ENCODE data around the gene SFTPD. TPM values are rescaled to one million over a fixed set of nuclear protein-coding genes. Genes with fewer than 3 reads are reported as not detected.
A peak's percentile ranks its signal among the peaks of the same experiment; 100 is the strongest.

The SFTPD gene
- total and polyA plus RNA-seq, 12 donors, result 0.22 to 2.2 (median 0.79) TPM; not detected in 1

DNA sequence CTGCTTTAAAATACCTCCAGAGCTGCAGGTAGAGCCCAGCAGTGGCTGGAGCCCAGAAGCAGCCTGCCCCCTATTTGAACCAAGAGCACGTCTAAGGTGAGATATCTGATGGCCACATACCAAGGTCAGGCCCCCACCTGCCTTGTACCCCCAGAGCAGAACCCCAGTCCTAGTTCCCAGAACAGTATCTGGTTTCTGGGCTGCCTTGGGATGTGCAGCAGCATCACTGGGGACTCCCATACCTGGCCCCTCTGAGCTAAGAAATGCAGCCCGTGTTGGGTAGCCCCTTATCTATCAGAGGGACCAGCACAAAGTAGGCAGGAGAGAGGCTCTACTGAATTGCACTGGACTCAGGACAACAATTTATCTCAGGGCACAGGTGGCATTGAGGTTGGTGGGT, 8.9 kb downstream of the SFTPD start:
- TF ChIP-seq, protein P1, sequence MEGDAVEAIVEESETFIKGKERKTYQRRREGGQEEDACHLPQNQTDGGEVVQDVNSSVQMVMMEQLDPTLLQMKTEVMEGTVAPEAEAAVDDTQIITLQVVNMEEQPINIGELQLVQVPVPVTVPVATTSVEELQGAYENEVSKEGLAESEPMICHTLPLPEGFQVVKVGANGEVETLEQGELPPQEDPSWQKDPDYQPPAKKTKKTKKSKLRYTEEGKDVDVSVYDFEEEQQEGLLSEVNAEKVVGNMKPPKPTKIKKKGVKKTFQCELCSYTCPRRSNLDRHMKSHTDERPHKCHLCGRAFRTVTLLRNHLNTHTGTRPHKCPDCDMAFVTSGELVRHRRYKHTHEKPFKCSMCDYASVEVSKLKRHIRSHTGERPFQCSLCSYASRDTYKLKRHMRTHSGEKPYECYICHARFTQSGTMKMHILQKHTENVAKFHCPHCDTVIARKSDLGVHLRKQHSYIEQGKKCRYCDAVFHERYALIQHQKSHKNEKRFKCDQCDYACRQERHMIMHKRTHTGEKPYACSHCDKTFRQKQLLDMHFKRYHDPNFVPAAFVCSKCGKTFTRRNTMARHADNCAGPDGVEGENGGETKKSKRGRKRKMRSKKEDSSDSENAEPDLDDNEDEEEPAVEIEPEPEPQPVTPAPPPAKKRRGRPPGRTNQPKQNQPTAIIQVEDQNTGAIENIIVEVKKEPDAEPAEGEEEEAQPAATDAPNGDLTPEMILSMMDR (IDR thresholded peaks at IDR 0.05), result no peak
- Histone ChIP-seq H3K4me3 (no peak overlapping the region), H3K36me3 (peaks cover 0 to 15% (median 0%) of the 10 kb centered on the region in 9 donors), H3K9me3 (no peaks in the 10 kb centered on the region), H3K27me3 (no peaks in the 10 kb centered on the region), H3K27ac (peak overlapping the region in 1 of 10 donors; percentile 80), H3K4me1 (peaks cover 0 to 31% (median 0%) of the 10 kb centered on the region in 9 donors)
- no peak for DNase-seq
- intact Hi-C loops (cut with DNase I), result loop anchor here in 4 of 10 donors (10.0 kb wide), 2 partner anchors 105 to 375 kb away; partner anchors contain the start of gene SFTPA2 (in 4 of the 4)
- no peak for ATAC-seq
- WGBS, 2 donors, result 90 to 96% methylated on average over 2 of the region's 2 CpGs

DNA sequence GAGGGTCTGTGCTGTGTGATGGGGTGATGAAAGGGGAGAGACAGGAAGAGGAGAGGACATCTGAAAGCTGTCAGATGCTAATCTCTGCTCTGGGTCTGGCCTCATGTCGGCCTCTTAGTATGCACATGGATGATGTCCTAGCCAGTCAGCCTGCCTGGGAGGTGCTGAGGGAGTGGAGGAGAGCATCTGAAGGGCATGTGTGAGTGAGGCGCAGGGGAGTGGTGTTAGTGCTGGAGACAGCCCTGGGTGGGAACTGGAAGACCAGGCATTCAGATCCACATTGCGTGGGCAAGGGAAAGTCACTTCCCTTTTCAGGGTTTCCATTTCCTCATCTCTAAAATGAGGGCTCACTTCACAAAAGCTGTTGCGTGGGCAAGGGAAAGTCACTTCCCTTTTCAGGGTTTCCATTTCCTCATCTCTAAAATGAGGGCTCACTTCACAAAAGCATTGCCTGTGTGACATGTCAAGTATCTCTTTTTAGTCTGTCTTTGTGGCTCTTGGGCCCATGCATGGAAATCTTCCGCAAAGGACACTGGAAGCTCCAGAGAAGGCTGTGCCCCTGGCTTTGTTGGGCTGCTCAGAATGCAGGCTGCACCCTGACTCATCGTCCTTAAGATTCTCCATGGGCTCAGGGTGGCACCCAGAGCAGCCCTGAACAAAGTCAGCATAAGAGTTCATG, 10.0 kb downstream of the SFTPD start:
- Histone ChIP-seq H3K27me3 (no peaks in the 10 kb centered on the region), H3K27ac (peak overlapping the region in 1 of 10 donors; percentile 80), H3K36me3 (peaks cover 0 to 15% (median 0%) of the 10 kb centered on the region in 9 donors), H3K4me3 (no peak overlapping the region), H3K9me3 (no peaks in the 10 kb centered on the region), H3K4me1 (peaks cover 0 to 31% (median 0%) of the 10 kb centered on the region in 9 donors)
- TF ChIP-seq, protein P1 (IDR thresholded peaks at IDR 0.05), result no peak
- DNase-seq (peak in 1 of 2 donors; percentile 54), ATAC-seq (peak in 7 of 8 donors; percentile 66 to 87 (median 75))
- intact Hi-C loops (cut with DNase I), result loop anchor here in 4 of 10 donors (10.0 kb wide), 2 partner anchors 106 to 374 kb away; partner anchors contain the start of gene SFTPA2 (in 4 of the 4)
- WGBS, 2 donors, result 59 to 64% methylated on average over 6 of the region's 6 CpGs

DNA sequence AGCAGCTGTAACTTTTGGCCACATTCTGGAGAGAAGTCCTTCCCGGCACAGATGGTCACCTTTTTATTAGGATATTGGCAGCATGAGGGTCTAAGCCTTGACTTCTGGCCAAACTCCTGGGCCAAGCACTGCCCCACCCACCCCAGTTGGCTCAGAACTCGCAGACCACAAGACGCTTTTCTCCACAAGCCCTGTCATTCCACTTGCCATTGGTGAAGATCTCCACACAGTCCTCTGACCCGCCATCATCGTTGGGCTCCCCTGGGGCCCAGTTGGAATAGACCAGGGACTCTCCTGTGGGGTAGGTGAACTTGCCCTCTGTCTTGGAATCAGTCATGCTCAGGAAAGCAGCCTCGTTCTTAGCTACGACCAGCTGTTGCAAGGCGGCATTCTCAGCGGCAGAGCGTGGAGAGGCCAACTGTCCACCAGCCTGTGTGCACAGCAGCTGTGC, 11.2 kb downstream of the SFTPD start:
- Histone ChIP-seq H3K27ac (peak overlapping the region in 1 of 10 donors; percentile 80), H3K4me3 (no peak overlapping the region), H3K36me3 (peaks cover 0 to 20% (median 0%) of the 10 kb centered on the region in 9 donors), H3K9me3 (no peaks in the 10 kb centered on the region), H3K4me1 (peaks cover 0 to 31% (median 0%) of the 10 kb centered on the region in 9 donors), H3K27me3 (no peaks in the 10 kb centered on the region)
- WGBS, 2 donors, result 91 to 94% methylated on average over 10 of the region's 10 CpGs
- TF ChIP-seq, protein P1 (IDR thresholded peaks at IDR 0.05), result no peak
- ATAC-seq (no peak), DNase-seq (no peak)
- intact Hi-C loops (cut with DNase I), result loop anchor here in 4 of 10 donors (10.0 kb wide), 2 partner anchors 107 to 373 kb away; partner anchors contain the start of gene SFTPA2 (in 4 of the 4)

DNA sequence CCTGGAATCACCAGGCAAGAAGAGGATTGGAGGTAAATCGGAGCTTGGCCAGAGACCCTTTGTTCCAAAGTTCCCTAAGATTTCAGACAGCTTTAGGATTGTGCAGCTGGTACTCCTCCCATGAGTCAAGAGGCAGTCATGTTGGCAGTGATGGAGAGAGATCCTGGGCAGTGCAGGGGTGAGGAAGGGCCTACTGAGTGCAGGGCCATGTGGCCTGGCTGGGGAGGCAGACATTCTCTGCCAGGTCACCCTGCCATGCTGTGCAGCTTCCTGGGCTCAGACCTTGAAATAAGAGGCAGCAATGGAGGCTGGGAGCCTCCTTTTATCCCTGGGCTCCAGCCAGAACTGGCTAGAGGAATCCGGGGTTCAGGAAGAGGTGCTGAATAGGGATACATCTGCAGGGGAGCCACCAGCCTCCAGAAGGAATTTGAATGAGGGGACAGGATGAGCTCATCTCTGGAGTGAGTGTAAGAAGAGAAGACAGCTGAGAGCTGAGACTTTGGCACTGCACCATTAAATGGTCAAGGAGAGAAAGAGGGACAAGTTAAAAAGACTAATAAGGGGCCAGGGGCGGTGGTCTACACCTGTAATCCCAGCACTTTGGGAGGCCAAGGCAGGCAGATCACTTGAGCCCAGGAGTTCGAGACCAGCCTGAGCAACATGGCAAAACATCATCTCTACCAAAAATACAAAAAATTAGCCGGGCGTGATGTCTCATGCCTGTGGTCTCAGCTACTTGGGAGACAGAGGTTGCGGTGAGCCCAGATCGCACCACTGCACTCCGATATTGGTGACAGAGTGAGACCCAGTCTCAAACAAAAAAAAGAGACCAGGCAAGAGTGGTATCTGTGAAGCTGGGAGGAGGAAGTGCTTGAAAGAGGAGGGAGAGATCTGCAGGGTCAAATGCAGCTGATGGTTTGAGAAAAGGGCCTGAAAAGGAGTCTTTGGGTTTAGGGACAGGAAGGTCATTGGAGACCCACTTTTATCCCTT, 12.0 kb downstream of the SFTPD start:
- peaks cover 0 to 31% (median 0%) of the 10 kb centered on the region in 9 donors for H3K4me1 ChIP-seq
- H3K4me3 ChIP-seq, result no peak overlapping the region
- WGBS, 2 donors, result 85 to 92% methylated on average over 8 to 9 of the region's 9 CpGs
- H3K27me3 ChIP-seq, result no peaks in the 10 kb centered on the region
- H3K36me3 ChIP-seq, result peaks cover 0 to 27% (median 0%) of the 10 kb centered on the region in 9 donors
- intact Hi-C loops (cut with DNase I), result loop anchor here in 4 of 10 donors (10.0 kb wide), 2 partner anchors 108 to 372 kb away; partner anchors contain the start of gene SFTPA2 (in 4 of the 4)
- no peaks in the 10 kb centered on the region for H3K9me3 ChIP-seq
- no peak overlapping the region for H3K27ac ChIP-seq
- DNase-seq, result no peak
- no peak for ATAC-seq
- TF ChIP-seq, protein P1 (IDR thresholded peaks at IDR 0.05), result no peak
